GM23338 (cell line): Measurements from ENCODE around the gene LRMDA. TPM values are rescaled to one million over a fixed set of nuclear protein-coding genes. Genes with fewer than 3 reads are reported as not detected.

ENCODE experiments used
- ATAC-seq: fragments of 200-7000 bp; cut with Tn5 transposase; 3 replicates; pipeline ENCODE4 v1.9.1; 2020
- DNase-seq: peaks from one replicate; pipeline ENCODE4 v3.0.0-alpha.2; 2015; ENCODE audit warnings: low spot score
- H2AFZ ChIP-seq: fragments of 200-600 bp; sonication (generic); 2 replicates; pipeline ENCODE4 v1.8.0; 2016; ENCODE audit warnings: antibody characterized with exemption, mild to moderate bottlenecking, moderate library complexity
- H3F3A ChIP-seq: fragments of 200-600 bp; sonication (generic); replicated peaks from 2 replicates; pipeline ENCODE4 v1.8.0; 2017; ENCODE audit warnings: antibody characterized with exemption, mixed run types, low read depth
- H3K27ac ChIP-seq: fragments of 200-600 bp; sonication (generic); 2 replicates; pipeline ENCODE4 v1.6.1; 2016; ENCODE audit warnings: low read depth
- H3K27me3 ChIP-seq: fragments of 200-600 bp; sonication (generic); 2 replicates; pipeline ENCODE4 v1.8.0; 2016; ENCODE audit warnings: mild to moderate bottlenecking, mixed run types, moderate library complexity; ENCODE audit not compliant: insufficient read depth
- H3K36me3 ChIP-seq: fragments of 200-600 bp; sonication (generic); 2 replicates; pipeline ENCODE4 v1.8.0; 2016; ENCODE audit warnings: mild to moderate bottlenecking; ENCODE audit not compliant: insufficient read depth
- H3K4me1 ChIP-seq: fragments of 200-600 bp; sonication (generic); 2 replicates; pipeline ENCODE4 v1.8.0; 2016; ENCODE audit warnings: mild to moderate bottlenecking, moderate library complexity; ENCODE audit not compliant: insufficient read depth
- H3K4me2 ChIP-seq: fragments of 200-600 bp; sonication (generic); 2 replicates; pipeline ENCODE4 v1.7.1; 2017; ENCODE audit warnings: mixed run types
- H3K4me3 ChIP-seq: fragments of 200-600 bp; sonication (generic); 2 replicates; pipeline ENCODE4 v1.6.1; 2016; ENCODE audit warnings: mixed run types
- H3K79me2 ChIP-seq: fragments of 200-600 bp; sonication (generic); replicated peaks from 2 replicates; pipeline ENCODE4 v1.8.0; 2017; ENCODE audit warnings: mild to moderate bottlenecking; ENCODE audit not compliant: insufficient read depth
- H3K9me2 ChIP-seq: fragments of 200-600 bp; sonication (generic); 2 replicates; pipeline ENCODE4 v1.8.0; 2017; ENCODE audit not compliant: insufficient read depth
- H4K20me1 ChIP-seq: fragments of 200-600 bp; sonication (generic); replicated peaks from 2 replicates; pipeline ENCODE4 v1.8.0; 2017; ENCODE audit warnings: mild to moderate bottlenecking; ENCODE audit not compliant: insufficient read depth
- H3K27ac Mint-ChIP-seq: 2 replicates; pipeline ENCODE4 v1.8.0; 2020; ENCODE audit warnings: inconsistent platforms, mild to moderate bottlenecking, moderate library complexity, mixed read lengths
- H3K27me3 Mint-ChIP-seq: 3 replicates; pipeline ENCODE4 v1.8.0; 2022; ENCODE audit warnings: low read depth, mild to moderate bottlenecking, moderate library complexity, mixed read lengths, inconsistent platforms; ENCODE audit not compliant: insufficient read depth, poor library complexity
- H3K36me3 Mint-ChIP-seq: 3 replicates; pipeline ENCODE4 v1.8.0; 2021; ENCODE audit warnings: low read depth, mild to moderate bottlenecking, inconsistent platforms, moderate library complexity, mixed read lengths
- H3K4me1 Mint-ChIP-seq: 3 replicates; pipeline ENCODE4 v1.8.0; 2020; ENCODE audit warnings: mild to moderate bottlenecking, inconsistent platforms, mixed read lengths
- H3K4me3 Mint-ChIP-seq: 3 replicates; pipeline ENCODE4 v1.8.0; 2021; ENCODE audit warnings: moderate library complexity, mild to moderate bottlenecking, inconsistent platforms, mixed read lengths
- H3K9me3 Mint-ChIP-seq: 3 replicates; pipeline ENCODE4 v1.8.0; 2020; ENCODE audit warnings: moderate library complexity, mild to moderate bottlenecking, inconsistent platforms, mixed read lengths
- CREB1 ChIP-seq: fragments of 250-450 bp; sonication (Bioruptor Pico); IDR thresholded peaks from 2 replicates; pipeline ENCODE4 v1.5.0; 2020; ENCODE audit warnings: low read depth, mild to moderate bottlenecking, moderate library complexity
- CTCF ChIP-seq, 2 experiments: fragments of 200-600 bp in 1 of 2; sonication (generic) in 1 of 2; conservative IDR thresholded peaks; 2 replicates each; pipeline versions ENCODE4 v1.5.1 to v1.6.1; 2016 to 2017; ENCODE audit warnings: antibody characterized with exemption in 2 of 2, low read depth in 2 of 2, mild to moderate bottlenecking in 2 of 2, moderate library complexity in 1 of 2
- JUNB ChIP-seq: IDR thresholded peaks from one replicate; pipeline ENCODE4 v1.6.1; 2016; ENCODE audit warnings: antibody characterized with exemption; ENCODE audit not compliant: unreplicated experiment
- POLR2AphosphoS5 ChIP-seq: IDR thresholded peaks from 2 replicates; pipeline ENCODE4 v1.6.1; 2016; ENCODE audit warnings: antibody characterized with exemption, low read depth
- ZNF331 ChIP-seq: fragments of 250-450 bp; sonication (Bioruptor Pico); IDR thresholded peaks from 2 replicates; pipeline ENCODE4 v1.5.0; 2020; ENCODE audit warnings: low read depth, mild to moderate bottlenecking, moderate library complexity
- ZNF462 ChIP-seq: fragments of 250-450 bp; sonication (Bioruptor Pico); IDR thresholded peaks from 2 replicates; pipeline ENCODE4 v1.5.0; 2020; ENCODE audit warnings: mild to moderate bottlenecking, moderate library complexity
- polyA plus RNA-seq: library from polyadenylated mRNA; unstranded; fragments of >200 nt; fragmentation: Nextera tagmentation; extraction: Ambion mirVana; gene quantifications from 2 replicates; pipeline ENCODE4 v1.2.1, GENCODE V29; 2016
- total RNA-seq: library from RNA; depleted of rRNA; stranded (reverse); fragments of >200 nt; shearing (Covaris generic); gene quantifications from 2 replicates; pipeline ENCODE4 v1.2.3, GENCODE V29; 2014

Gene LRMDA
- total and polyA plus RNA-seq, 2 experiments from 2014 or later: 0.90 to 1.8 TPM

- Mint-ChIP-seq H3K27me3 (peaks cover 3% of the 10 kb centered on the region), H3K4me3 (no peak overlapping the region), H3K36me3 (no peaks in the 10 kb centered on the region), H3K27ac (no peak overlapping the region), H3K4me1 (peaks cover 6% of the 10 kb centered on the region; the same call in 1 of the 3 replicates), H3K9me3 (no peaks in the 10 kb centered on the region)
- Histone ChIP-seq H3K36me3 (no peaks in the 10 kb centered on the region), H3K9me2 (no peaks in the 10 kb centered on the region), H2AFZ (no peak overlapping the region), H4K20me1 (no peaks in the 10 kb centered on the region), H3K4me3 (no peak overlapping the region), H3K27me3 (no peaks in the 10 kb centered on the region), H3F3A (no peaks in the 10 kb centered on the region), H3K4me1 (no peaks in the 10 kb centered on the region), H3K4me2 (no peak overlapping the region), H3K27ac (no peak overlapping the region), H3K79me2 (no peaks in the 10 kb centered on the region)
- DNase-seq (no peak), ATAC-seq (no peak)
- TF ChIP-seq ZNF462 (CRISPR knock-in tag) (no peak), POLR2AphosphoS5 (no peak), JUNB (no peak), CREB1 (no peak), ZNF331 (CRISPR knock-in tag) (no peak), CTCF (conservative IDR thresholded peaks at IDR 0.05; ENCODE audit: low read depth in 2 of 2) (no peak)
Observed at GRCh38 chr10:76546411-76546810, 1115.0 kb downstream of the LRMDA start.
